Calu3 (cell line): ENCODE measurements around the gene NR2E3. TPM values are rescaled to one million over a fixed set of nuclear protein-coding genes. Genes with fewer than 3 reads are reported as not detected.

Experiments
- Bru-seq: library from RNA; stranded (reverse); fragments of 400-500 nt; gene quantifications from one replicate; lab custom pipeline; 2021; lab: Mats Ljungman, UMichigan
- BruChase-seq, 2 experiments: library from RNA; stranded (reverse); fragments of 400-500 nt; gene quantifications; one replicate each; lab custom pipeline; 2021; lab: Mats Ljungman, UMichigan
- BruUV-seq: library from RNA; stranded (reverse); fragments of 400-500 nt; replicated peaks from 2 replicates; lab custom pipeline; 2021; lab: Mats Ljungman, UMichigan
- CTCF ChIA-PET: fragments of 300-600 bp; sonication (Branson Sonifier 250); formaldehyde crosslinking; loops from one replicate; lab custom pipeline; 2022; ENCODE audit warnings: antibody characterized with exemption; lab: Charles Lee
- DNase-seq: peaks from one replicate; pipeline ENCODE4 v3.0.0; 2022
- H3K27ac Mint-ChIP-seq: one replicate; pipeline ENCODE4 v1.8.0; 2022; ENCODE audit warnings: mixed read lengths; ENCODE audit not compliant: unreplicated experiment
- H3K27me3 Mint-ChIP-seq: one replicate; pipeline ENCODE4 v1.8.0; 2022; ENCODE audit warnings: mixed read lengths; ENCODE audit not compliant: unreplicated experiment
- H3K36me3 Mint-ChIP-seq: one replicate; pipeline ENCODE4 v1.8.0; 2022; ENCODE audit warnings: mild to moderate bottlenecking, moderate library complexity, mixed read lengths; ENCODE audit not compliant: insufficient read depth, unreplicated experiment
- H3K4me1 Mint-ChIP-seq: one replicate; pipeline ENCODE4 v1.8.0; 2022; ENCODE audit warnings: mild to moderate bottlenecking, low read depth, mixed read lengths; ENCODE audit not compliant: unreplicated experiment
- H3K4me3 Mint-ChIP-seq: one replicate; pipeline ENCODE4 v1.8.0; 2022; ENCODE audit warnings: mild to moderate bottlenecking, low read depth, moderate library complexity, mixed read lengths; ENCODE audit not compliant: unreplicated experiment
- H3K9me3 Mint-ChIP-seq: one replicate; pipeline ENCODE4 v1.8.0; 2022; ENCODE audit warnings: low read depth, mixed read lengths; ENCODE audit not compliant: unreplicated experiment
- CTCF ChIP-seq: fragments of 200-600 bp; IDR thresholded peaks from one replicate; pipeline ENCODE4 v1.8.0; 2022; ENCODE audit warnings: antibody characterized with exemption; ENCODE audit not compliant: unreplicated experiment
- intact Hi-C: fragments of 100-400 bp; cut with micrococcal nuclease; formaldehyde crosslinking; loops from one replicate; pipeline ENCODE4 v1.10.0; 2022; ENCODE audit not compliant: unreplicated experiment
- long read RNA-seq: library from polyadenylated mRNA; stranded (forward); transcript quantifications from one replicate; pipeline ENCODE4 v2.0.0, GENCODE V29; 2022
- total RNA-seq: library from RNA; stranded (reverse); gene quantifications from 2 replicates; pipeline ENCODE4 v1.2.3, GENCODE V29; 2022

Gene NR2E3
- total RNA-seq: 0.49 and 0.83 TPM in 2 replicates
- Bru-seq, nascent RNA: percentile 35 among the genes with signal in this experiment
- percentile 30 among the genes with signal in this experiment for BruChase-seq, experiment 1, labeled RNA remaining after a 6-hour chase
- BruChase-seq, experiment 2, labeled RNA remaining after a 2-hour chase: percentile 39 among the genes with signal in this experiment
- long read RNA-seq: 0 reads

- Mint-ChIP-seq H3K4me1 (peaks cover 19% of the 10 kb centered on the region), H3K4me3 (no peak within 1 kb of the TSS), H3K36me3 (peaks cover 5% of the 10 kb centered on the region), H3K27ac (no peak within 1 kb of the TSS), H3K27me3 (no peaks in the 10 kb centered on the region), H3K9me3 (no peaks in the 10 kb centered on the region)
- CTCF ChIA-PET: no interaction called here
- no peak for DNase-seq
- BruUV-seq: no TSS peak
- intact Hi-C loops: no loop called here
- TF ChIP-seq CTCF: no peak
Measured at GRCh38 chr15:71810256-71811035, at the start of gene NR2E3. Gene NR2E3 (plus strand): TSS chr15:71810554. CDS start chr15:71810744, 190 bp downstream.

GRCh38 chr15:71760852-71761251 lies 49.5 kb upstream of the NR2E3 start:
- CTCF ChIA-PET: interaction anchor here (0.9 to 2.5 kb wide), 3 partner anchors 8 to 40 kb away, joined by 3 to 20 read pairs (median 7); no protein-coding TSS in a partner anchor
- TF ChIP-seq CTCF: no peak
- BruUV-seq: no TSS peak
- H3K36me3 Mint-ChIP-seq: peaks cover 13% of the 10 kb centered on the region
- H3K27me3 Mint-ChIP-seq: no peaks in the 10 kb centered on the region
- H3K4me3 Mint-ChIP-seq: no peak overlapping the region
- peaks cover 26% of the 10 kb centered on the region for H3K4me1 Mint-ChIP-seq
- intact Hi-C loops: no loop called here
- peaks cover 9% of the 10 kb centered on the region for H3K9me3 Mint-ChIP-seq
- DNase-seq: no peak
- peak overlapping the region; percentile 76 for H3K27ac Mint-ChIP-seq

GRCh38 chr15:71761649-71762048 lies 48.7 kb upstream of the NR2E3 start:
- H3K9me3 Mint-ChIP-seq: peaks cover 9% of the 10 kb centered on the region
- H3K27ac Mint-ChIP-seq: peak overlapping the region; percentile 76
- BruUV-seq: no TSS peak
- peaks cover 20% of the 10 kb centered on the region for H3K4me1 Mint-ChIP-seq
- intact Hi-C loops: no loop called here
- H3K36me3 Mint-ChIP-seq: peaks cover 13% of the 10 kb centered on the region
- no peak for TF ChIP-seq CTCF
- H3K4me3 Mint-ChIP-seq: peak overlapping the region; percentile 12
- DNase-seq: peak; percentile 79
- CTCF ChIA-PET: interaction anchor here (0.9 to 2.5 kb wide), 5 partner anchors 9 to 39 kb away, joined by 3 to 20 read pairs (median 7); no protein-coding TSS in a partner anchor
- no peaks in the 10 kb centered on the region for H3K27me3 Mint-ChIP-seq

- intact Hi-C loops: no loop called here
- CTCF ChIA-PET: no interaction called here
- Mint-ChIP-seq H3K27ac (no peak overlapping the region), H3K9me3 (no peaks in the 10 kb centered on the region), H3K4me1 (no peaks in the 10 kb centered on the region), H3K4me3 (no peak overlapping the region), H3K27me3 (no peaks in the 10 kb centered on the region), H3K36me3 (no peaks in the 10 kb centered on the region)
- no TSS peak for BruUV-seq
- no peak for DNase-seq
- no peak for TF ChIP-seq CTCF
Measured at GRCh38 chr15:71768184-71768583, 42.2 kb upstream of the NR2E3 start.
